Measurements from ENCODE around the gene WDR44.
"Not testable (repeated sequence)": the region's sequence is repeated elsewhere in the genome, so short reads cannot be mapped to it uniquely, and the experiment has no call there.

Gene WDR44, protein sequence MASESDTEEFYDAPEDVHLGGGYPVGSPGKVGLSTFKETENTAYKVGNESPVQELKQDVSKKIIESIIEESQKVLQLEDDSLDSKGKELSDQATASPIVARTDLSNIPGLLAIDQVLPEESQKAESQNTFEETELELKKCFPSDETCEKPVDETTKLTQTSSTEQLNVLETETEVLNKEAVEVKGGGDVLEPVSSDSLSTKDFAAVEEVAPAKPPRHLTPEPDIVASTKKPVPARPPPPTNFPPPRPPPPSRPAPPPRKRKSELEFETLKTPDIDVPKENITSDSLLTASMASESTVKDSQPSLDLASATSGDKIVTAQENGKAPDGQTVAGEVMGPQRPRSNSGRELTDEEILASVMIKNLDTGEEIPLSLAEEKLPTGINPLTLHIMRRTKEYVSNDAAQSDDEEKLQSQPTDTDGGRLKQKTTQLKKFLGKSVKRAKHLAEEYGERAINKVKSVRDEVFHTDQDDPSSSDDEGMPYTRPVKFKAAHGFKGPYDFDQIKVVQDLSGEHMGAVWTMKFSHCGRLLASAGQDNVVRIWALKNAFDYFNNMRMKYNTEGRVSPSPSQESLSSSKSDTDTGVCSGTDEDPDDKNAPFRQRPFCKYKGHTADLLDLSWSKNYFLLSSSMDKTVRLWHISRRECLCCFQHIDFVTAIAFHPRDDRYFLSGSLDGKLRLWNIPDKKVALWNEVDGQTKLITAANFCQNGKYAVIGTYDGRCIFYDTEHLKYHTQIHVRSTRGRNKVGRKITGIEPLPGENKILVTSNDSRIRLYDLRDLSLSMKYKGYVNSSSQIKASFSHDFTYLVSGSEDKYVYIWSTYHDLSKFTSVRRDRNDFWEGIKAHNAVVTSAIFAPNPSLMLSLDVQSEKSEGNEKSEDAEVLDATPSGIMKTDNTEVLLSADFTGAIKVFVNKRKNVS

DNA sequence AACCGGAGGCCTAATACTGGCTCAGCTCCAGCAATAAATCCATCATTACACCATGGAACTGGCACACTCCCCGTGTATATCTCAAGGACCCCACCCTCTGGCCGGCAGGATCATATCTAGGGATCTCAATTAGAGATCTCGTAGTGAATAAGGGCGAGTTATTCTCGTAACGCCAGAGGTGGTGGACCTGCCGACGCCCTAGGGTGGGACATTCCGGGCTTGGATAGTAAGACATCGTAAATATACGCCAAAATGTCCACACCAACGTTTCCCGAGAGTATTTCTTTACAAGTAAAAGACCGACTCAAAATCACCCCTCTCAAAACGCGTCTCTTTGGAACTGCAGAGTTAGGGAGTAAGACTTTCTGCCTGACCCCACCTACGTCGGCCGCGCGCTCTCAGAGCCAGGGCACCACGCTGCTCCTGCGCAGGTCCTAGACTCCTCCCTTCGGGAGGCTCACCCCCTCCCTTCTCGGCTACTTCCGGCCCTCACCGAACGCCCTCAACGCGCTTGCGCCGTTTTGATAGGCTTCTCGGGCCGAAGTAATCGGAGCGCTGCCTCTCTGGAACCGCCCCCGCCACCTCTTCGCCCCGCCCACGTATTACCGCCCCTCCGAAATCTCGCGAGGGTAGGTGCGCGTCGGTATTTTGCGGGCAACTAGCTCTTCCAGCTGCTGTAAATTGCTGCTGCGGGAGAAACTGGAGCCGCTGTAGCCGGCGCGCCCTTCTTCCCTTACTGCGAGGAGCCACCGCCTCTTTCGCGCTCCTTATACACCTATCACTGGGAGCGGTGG is at the start of gene WDR44:
Gene WDR44, plus strand, starts transcription at position 643 of the 794 bp plus-strand sequence. CDS start 398 bp downstream, outside the sequence.
- DNase-seq (ENCODE audit: low read depth in 2 of 2, low spot score in 1 of 2): peak; percentile 78 to 84

DNA sequence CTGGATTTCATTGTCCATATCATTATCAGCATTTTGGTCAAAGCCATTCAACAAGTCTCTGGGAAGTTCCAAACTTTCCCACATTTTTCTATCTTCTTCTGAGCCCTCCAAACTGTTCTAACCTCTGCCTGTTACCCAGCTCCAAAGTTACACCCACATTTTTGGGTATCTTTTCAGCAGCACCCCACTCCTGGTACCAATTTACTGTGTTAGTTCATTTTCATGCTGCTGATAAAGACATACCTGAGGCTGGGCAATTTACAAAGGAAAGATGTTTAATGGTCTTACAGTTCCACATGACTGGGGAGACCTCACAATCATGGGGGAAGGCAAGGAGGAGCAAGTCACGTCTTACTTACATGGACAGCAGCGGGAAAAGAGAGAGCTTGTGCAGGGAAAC is 40.1 kb upstream of the WDR44 start:
- not testable (repeated sequence) for DNase-seq (ENCODE audit: low read depth in 2 of 2, low spot score in 1 of 2)

DNA sequence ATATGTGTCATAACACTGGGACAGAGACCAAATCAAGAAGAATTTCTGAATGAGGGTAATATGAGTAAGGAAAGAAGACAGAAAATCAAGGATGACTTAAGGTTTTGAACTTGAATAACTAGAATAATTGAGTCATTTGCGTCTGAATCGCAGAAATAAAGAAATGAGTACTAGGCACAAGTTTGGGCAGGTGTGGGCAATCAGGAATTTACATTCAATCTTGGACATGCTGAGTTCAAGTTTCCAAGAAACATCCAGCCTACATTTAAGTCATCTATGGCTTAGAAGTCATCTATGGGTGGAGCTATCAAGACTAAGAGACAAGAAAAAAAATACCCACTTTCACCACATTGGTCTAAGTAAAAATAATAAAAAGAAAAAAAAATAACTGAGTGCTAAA is 30.4 kb upstream of the WDR44 start:
- no peak for DNase-seq (ENCODE audit: low read depth in 2 of 2, low spot score in 1 of 2)

DNA sequence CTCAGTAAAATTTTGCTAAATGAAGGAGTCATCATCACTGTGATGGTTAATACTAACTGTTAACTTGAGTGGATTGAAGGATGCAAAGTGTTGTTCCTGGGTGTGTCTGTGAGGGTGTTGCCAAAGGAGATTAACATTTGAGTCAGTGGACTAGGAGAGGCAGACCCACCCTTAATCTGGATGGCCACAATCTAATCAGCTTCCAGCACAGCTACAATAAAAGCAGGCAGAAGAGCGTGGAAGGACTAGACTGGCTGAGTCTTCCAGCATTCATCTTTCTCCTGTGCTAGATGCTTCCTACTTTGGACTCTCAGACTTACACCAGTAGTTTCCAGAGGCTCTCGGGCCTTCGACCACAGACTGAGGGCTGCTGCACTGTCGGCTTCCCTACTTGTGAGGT is 21.3 kb upstream of the WDR44 start:
- no peak for DNase-seq (ENCODE audit: low read depth in 2 of 2, low spot score in 1 of 2)

DNA sequence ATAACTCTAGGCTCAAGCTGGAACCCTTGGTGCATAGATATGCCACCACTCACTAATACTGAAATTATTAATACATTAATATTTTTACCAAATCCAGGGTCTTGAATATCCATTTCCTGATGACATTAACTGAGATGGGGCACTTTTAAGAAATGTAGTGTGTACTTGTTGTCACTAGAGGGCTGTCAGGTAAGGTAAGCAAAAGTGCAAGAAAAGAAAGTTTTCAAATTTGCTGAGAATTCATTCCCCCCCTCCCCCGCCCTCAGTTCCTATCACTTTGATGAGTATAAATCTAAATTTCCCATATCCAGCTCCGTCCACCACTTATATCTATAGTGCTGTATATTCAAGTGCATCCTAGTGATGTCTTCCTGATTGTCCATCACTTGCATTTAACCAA is 20.5 kb upstream of the WDR44 start:
- no peak for DNase-seq (ENCODE audit: low read depth in 2 of 2, low spot score in 1 of 2)

DNA sequence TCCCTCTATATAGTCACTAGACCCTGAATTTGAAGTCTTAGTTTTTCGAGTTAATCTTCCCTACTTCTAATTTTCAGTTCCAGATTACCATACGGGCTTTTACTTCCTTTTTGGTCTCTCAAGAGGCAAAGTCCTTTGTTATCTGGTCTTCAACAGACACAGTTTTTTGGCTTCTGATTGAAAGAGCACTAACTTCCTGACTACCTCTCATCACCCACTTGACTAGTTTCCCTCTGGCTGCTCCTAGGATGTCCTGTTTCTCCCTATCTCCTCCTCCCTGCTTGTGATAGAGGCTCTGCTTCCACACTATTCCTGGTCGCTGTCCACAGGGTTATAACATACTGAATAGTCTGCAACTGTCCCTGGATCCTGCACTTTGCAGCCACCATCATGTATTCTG is 16.7 kb upstream of the WDR44 start:
- DNase-seq (ENCODE audit: low read depth in 2 of 2, low spot score in 1 of 2): no peak

DNA sequence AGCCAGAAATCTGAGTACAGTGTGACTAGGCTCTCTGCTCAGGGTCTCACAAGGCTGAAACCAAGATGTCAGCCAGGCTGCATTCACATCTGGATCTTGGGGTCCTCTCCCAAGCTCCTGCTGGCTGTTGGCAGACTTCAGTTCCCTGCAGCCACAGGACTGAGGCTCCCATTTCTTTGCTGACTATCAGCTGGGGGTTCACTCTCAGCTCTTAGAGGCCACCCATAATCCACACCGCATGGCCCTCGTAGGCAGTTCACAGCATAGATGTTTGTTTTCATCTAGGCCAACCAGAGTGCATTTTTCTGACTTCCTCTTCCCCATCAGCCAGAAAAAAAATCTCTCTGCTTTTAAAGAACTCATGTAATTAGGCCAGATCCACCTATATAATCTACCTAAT is 8.2 kb upstream of the WDR44 start:
- DNase-seq (ENCODE audit: low read depth in 2 of 2, low spot score in 1 of 2): no peak

DNA sequence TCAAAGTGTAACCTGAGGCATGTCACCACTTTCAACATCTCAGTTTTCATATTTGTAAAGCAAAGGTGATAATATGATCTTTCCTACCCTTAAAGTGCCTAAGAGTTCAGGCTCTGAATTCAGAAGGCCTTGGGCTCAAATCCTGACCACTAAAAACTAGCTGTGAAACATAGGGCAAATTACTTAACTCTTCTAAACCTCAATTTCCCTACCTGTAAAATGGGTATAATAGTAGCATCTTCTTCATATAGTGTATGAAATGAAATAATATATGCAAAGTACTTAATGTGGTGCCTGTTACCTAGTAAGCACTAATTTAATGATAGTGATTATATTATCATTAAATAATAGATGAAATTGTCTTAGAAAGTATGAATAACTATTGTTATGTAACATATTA is 7.0 kb upstream of the WDR44 start:
- DNase-seq (ENCODE audit: low read depth in 2 of 2, low spot score in 1 of 2): no peak

DNA sequence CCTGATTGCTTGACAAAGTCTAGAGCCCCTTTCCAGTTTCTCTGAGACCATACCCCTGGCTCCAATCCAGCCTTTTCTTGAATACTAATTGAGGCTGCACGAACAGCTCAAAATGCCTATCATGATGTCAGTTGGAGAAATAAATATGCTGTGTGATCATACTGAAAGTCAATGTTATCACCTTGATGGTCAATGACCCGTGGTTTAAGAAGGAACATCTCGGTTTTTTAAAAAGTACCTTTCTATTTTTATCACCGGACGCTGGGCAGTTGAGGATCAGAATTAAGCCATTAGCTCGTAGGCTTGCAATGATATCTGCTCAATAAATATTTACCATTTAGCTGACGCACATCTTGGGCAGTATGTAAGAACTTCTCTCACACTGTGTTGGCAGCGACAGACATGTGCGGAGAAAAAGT is 852 bp upstream of the WDR44 start:
- DNase-seq (ENCODE audit: low read depth in 2 of 2, low spot score in 1 of 2): no peak

DNA sequence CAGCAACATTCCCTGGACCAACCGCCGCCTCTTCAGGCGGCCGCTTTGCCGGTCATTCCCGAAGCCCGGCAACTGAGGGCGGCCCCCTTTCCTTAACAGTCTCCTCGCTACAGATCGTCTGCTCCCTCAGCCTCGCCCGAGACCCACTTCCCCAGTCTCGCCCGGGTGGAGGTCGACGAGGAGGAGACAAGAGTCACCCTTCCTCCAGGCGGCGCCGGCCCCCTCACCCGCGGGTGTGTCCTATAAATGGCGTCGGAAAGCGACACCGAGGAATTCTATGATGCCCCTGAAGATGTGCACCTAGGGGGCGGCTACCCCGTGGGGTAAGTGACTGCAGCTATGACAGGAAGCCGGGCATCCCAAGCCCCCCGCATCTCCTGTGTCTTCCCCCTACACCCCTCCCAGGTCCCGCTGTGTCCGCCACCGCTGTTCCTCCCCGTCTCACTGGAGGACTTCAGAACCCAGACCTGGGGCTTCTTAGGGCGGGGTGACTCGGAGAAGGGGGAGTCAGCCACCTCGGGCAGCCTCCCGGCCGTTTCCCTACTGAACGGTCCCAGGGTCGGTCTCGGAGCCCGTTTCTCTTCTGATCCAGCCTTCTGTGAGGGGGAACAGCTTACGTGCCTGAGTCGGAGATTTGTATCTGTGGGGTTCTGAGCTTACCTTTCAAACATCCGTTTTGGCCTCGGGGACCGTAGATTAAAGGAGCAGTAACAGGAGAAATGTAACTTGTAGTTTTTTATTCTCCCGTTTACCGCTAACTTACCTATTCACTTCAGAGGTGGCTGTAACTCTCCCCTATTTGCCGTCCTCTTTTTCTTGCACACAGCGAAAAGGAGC is 570 bp downstream of the WDR44 start:
- peak; percentile 10 to 15 for DNase-seq (ENCODE audit: low read depth in 2 of 2, low spot score in 1 of 2)

DNA sequence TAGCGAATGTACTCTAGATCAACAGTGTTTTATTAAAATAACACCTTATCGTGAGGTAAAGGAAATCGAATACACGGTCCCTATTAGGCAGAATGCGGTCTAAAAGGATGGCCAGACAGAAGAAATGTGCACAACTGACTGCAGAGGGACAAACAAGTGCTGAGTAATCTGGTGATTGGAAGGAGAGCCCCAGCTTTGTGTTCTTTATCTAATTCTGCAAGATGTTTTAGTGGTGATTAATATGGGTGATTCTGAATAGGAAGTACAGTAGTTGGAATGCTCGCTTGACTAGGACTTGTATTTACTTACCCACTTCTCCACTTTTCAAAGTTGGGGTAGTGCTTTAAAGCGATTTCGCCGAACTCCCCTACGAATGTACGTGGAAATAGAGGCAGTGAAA is 1.2 kb downstream of the WDR44 start:
- no peak for DNase-seq (ENCODE audit: low read depth in 2 of 2, low spot score in 1 of 2)

DNA sequence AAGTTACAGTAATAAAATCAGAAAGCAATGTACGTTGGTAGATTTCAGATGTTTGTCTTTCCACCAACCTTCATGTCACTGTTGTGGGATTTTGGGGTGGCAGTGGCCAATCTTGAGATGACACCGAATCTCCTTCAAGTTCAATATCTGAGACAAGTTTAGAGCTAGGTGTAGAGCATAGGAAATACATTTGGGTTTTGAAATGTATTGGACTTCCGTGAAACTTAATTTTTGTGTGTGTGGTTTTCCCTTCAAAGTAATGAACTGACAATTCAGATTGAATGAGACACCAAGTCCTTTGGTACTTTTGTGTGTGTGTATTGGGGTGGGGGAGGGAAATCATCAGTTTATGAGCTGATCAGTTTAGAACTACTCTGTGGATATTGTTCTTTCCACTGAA is 1.8 kb downstream of the WDR44 start:
- DNase-seq (ENCODE audit: low read depth in 2 of 2, low spot score in 1 of 2): no peak

DNA sequence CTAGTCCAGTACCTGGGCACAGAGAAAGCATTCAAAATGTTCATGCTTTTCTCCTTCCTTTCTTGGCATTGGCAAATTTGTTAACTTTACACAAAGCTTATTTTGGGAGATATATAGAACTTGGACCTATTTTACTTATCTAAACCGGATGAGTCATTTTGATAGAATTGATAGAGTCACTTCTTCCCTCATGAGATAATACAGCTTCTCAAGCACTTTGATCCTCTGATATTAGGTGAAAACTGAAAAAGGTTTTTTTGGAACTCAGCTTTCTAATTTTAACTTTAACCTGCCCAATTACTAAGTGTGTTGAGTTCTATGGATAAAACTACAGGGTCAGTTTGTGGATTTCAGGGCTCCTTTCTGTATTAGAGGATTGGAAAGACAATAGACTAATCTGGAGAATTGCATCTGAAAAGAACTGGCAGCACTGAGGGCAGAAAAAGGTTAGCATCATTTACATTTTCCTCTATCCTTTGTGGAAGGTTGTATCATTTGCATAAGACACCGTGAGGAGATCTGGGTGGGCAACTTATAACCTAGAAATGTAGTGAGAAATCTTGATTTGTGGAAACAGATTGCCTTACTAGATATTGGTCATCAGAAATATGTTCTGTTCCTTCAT is 2.4 kb downstream of the WDR44 start:
- no peak for DNase-seq (ENCODE audit: low read depth in 2 of 2, low spot score in 1 of 2)

DNA sequence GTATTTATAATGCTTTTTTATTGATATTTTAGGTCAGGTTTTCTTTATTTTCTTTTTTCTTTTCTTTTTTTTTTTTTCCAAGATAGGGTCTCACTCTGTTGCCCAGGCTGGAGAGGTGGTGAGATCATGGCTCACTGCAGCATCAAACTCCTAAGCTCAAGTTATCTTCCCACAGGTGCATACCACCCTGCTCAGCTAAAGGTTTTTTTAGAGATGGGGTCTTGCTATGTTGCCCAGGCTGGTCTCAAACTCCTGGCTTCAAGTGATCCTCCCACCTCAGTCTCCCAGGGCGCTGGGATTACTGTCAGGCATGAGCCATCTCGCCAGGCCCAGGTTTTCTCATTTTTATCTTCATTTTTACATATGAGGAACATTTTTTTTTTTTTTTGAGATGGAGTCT is 3.3 kb downstream of the WDR44 start:
- DNase-seq (ENCODE audit: low read depth in 2 of 2, low spot score in 1 of 2): no peak

DNA sequence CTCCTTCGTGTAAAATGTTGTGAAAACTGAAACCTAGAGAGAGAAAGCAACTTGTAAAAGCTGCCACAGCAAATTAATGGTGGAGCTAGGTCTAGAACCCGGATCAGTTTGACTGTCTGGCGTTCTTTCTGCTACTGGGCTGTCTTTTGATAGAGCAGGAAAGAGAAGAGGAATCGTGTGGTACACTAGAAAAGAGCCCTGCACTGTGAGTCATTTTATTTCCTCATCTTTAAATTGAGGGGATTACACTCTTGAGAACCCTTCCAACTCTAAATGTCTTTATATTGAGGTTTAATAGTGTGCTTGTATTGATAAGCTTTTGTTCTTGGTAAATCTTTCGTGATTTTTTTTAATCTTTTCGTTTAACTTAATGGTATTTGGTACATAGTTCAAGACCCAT is 4.3 kb downstream of the WDR44 start:
- no peak for DNase-seq (ENCODE audit: low read depth in 2 of 2, low spot score in 1 of 2)

DNA sequence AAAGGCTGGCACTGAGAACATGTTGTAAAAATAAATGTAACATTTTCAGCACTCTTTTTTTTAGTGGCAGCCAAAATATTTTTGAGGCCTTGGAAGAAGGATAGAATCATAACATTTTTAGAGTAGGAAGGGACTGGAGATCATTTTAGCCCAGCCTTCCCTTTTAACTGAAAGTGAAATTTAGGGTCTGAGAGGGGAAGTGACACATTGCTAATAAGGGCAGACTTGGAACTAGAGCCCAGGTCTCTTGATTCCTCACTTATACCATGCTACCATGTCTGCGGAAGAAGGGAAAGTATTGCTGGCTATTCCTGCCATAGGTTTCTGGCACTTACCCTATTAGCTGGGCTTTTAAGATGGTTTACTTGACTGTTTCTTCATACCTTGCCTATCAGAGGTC is 4.8 kb downstream of the WDR44 start:
- no peak for DNase-seq (ENCODE audit: low read depth in 2 of 2, low spot score in 1 of 2)

DNA sequence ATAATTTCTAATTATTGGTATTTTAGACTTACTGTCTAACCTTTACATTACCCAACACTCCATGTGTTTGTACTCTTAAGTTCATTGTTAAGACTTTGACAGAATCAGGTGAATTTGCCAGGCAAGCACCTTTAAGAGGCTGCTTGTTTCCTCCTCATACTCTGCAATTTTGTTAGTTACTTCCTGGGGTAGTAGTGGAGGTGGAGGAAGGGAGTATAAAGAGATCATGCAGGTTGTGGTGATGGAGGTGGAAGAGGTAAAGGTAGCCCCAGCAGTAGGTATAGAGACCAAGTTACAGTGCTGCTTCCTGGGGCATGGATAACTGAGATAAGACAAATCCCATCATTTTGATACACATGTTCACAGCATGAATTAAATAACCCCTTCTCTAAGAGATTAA is 6.7 kb downstream of the WDR44 start:
- DNase-seq (ENCODE audit: low read depth in 2 of 2, low spot score in 1 of 2): no peak

DNA sequence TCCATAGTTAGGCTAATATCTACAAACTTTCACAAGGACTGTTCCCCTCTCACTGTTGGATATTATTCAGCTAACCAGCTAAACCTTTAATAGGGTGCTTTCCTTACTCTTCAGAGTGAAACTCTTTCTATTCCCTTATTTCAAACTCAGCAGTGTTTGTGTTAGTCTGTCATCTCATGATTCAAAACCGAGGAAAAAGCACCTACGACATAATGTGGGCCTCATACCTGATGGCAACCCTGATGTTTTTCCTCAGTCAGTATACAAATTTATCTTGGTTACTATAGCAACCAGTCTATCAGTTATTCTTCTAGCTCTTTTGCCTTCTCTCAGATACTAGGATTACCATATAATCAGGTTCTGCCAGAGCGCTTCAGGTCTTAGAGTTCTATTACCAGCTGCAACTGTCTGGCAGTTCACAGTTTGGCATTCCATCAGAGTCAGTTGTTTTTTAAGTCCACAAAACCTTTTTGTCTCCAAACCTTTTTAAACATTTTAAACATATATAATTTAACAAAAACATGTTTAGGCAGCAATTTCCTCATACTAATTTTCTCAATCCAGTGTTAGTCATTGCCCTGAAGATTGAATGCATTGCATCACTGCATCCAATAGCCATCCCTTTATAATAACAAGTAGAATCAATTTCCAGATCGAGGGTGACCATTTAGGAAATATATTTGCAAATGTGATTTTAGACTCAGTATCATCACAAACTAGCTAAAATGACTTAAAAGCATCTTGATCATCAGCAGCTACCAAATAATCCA is 7.4 kb downstream of the WDR44 start:
- DNase-seq (ENCODE audit: low read depth in 2 of 2, low spot score in 1 of 2): no peak

DNA sequence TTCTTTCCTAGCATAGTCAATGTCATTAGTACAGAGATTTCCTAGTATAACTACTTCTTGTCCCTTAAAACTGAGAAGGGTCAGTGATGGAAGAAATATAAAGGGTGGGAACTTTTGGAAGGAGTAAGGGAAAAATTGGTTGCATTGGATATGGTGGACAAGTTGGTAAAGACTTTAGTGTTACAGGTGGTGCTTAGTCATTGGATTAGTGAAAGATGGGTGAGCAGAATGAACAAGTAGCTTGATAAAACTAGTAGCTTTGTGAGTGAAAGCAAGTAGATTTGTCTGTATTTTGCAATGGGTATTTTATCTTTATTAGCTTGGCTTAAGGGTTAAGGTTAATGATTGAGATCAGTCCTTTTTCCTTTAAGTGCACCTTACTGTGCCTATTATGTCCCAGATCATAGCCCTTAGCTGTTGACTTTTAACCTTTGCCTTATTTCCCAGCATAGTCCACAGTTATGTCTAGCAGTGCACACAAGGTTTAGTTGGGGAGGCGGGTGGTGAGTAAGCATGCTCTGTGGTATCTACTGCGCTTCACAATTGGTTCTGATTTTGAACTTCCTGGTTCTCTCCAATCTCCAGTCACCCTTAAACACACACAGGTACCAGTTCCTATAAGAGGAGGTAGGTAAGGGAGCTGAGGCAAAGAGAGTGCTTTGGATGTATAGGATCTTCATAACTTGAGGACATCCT is 9.5 kb downstream of the WDR44 start:
- DNase-seq (ENCODE audit: low read depth in 2 of 2, low spot score in 1 of 2): no peak

All from stimulated activated CD8-positive, alpha-beta memory T cell treated with anti-CD3 and anti-CD28 coated beads, Interleukin-4, amount 100 ng/mL, for 1 hour (primary cell).